ENCODE measurements around the gene L1CAM. TPM values are rescaled to one million over a fixed set of nuclear protein-coding genes. Genes with fewer than 3 reads are reported as not detected.

The L1CAM gene
- total RNA-seq, 1 experiment from 2014 or later: 819 TPM

DNA sequence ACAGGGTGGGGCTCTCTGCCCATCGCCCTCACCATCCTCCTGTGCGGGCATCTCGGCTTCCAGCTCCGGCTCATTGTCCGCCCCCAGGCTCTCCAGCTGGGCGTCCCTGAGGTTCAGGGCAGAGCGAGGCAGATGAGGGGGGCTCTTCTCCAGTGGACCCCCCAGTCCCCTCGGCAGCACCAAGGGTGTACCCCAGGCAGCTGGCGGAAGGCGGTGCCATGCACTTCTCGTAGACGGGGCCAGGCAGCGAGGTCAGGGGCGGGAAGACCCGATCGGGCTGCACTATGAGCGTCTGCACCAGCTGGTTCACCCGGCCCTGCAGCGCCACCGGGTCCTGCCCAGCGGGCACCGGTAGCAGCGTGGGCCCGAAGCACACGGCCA is 24.0 kb upstream of the L1CAM start:
- Histone ChIP-seq H3K9me3 (ENCODE audit: control insufficient read depth, insufficient read depth, low read depth, low read length) (no peaks in the 10 kb centered on the region), H3K4me1 (ENCODE audit: control insufficient read depth, insufficient read depth, low read length) (peaks cover 10% of the 10 kb centered on the region), H3K27me3 (ENCODE audit: control insufficient read depth, insufficient read depth, low read length) (no peaks in the 10 kb centered on the region), H3K36me3 (ENCODE audit: control insufficient read depth, insufficient read depth, low read length) (no peaks in the 10 kb centered on the region), H3K27ac (ENCODE audit: low read length) (no peak overlapping the region), H3K4me3 (ENCODE audit: low read depth in 2 of 2, low read length in 2 of 2) (no peak overlapping the region)
- CTCF ChIA-PET: interaction anchor here (0.6 to 3.1 kb wide), 3 partner anchors 13 to 104 kb away, joined by 3 to 24 read pairs (median 3); no protein-coding TSS in a partner anchor
- no TSS peak for BruUV-seq (replicated peaks)
- in situ Hi-C loops (cut with HindIII; ENCODE audit: low pct_unique_long_range_greater_than_20kb, low sequenced_read_pairs): no loop called here
- ATAC-seq (no peak), DNase-seq (ENCODE audit: low read depth, low spot score) (no peak)
- TF ChIP-seq SIN3A (IDR thresholded peaks at IDR 0.05; ENCODE audit: borderline replicate concordance, insufficient read depth, low read depth, low read length) (no peak), TCF7L2 (IDR thresholded peaks at IDR 0.05; ENCODE audit: low read depth, low read length) (no peak), POLR2AphosphoS5 (IDR thresholded peaks at IDR 0.05; ENCODE audit: low read depth, low read length) (no peak)
- TF ChIP-seq, protein P1, sequence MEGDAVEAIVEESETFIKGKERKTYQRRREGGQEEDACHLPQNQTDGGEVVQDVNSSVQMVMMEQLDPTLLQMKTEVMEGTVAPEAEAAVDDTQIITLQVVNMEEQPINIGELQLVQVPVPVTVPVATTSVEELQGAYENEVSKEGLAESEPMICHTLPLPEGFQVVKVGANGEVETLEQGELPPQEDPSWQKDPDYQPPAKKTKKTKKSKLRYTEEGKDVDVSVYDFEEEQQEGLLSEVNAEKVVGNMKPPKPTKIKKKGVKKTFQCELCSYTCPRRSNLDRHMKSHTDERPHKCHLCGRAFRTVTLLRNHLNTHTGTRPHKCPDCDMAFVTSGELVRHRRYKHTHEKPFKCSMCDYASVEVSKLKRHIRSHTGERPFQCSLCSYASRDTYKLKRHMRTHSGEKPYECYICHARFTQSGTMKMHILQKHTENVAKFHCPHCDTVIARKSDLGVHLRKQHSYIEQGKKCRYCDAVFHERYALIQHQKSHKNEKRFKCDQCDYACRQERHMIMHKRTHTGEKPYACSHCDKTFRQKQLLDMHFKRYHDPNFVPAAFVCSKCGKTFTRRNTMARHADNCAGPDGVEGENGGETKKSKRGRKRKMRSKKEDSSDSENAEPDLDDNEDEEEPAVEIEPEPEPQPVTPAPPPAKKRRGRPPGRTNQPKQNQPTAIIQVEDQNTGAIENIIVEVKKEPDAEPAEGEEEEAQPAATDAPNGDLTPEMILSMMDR (IDR thresholded peaks at IDR 0.05): no peak
- intact Hi-C loops (cut with micrococcal nuclease; ENCODE audit: unreplicated experiment): no loop called here
- POLR2A ChIA-PET: no interaction called here

DNA sequence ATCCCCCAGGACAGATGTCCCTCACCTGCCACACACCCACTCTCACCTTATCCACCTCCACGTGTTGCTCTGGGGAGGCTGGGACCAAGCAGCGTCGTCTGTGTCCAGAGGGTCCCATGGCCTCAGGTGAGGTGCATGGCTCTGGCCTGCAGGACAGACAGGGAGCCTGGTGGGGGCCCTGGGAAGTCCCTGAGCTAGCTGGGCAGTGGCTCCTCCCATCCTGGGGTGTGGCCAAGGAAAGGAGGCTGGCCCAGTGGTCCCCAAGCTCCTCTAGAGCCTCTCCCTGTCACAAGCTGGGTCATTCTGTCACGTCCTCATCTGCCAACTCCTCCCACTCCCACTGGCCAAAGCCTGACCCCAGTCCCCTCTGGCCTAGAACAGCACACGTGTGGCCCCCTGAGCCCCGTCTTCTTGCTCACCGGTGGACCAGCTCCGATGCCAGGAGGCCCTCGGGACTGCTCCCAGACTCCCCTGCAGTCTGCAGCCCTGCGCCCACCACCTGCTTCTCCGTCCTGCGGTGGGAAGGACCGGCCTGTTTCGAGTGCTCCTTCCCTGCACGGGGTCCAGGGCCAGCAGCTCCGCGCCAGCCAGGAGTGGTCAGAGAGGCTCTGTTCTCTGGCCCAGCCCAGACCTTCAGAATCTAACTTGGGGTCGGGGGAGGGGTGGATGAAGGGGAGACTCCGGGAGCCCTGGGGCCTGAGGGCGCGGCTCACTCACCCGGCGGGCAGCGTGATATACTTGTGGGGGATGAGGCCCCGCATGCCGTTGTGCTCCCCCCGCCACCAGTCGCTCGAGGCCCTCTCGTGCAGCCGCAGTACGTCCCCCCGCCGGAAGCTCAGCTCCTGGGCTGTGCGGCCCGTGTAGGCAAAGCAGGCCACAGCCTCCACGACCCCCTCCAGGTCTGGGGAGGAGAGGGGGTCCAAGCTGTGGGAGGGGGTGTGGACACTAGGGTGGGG is 23.3 kb upstream of the L1CAM start:
- ChIA-PET POLR2A (interaction anchor here (0.6 kb wide), 2 partner anchors 9 to 24 kb away, joined by 3 to 4 read pairs; no protein-coding TSS in a partner anchor), CTCF (interaction anchor here (0.6 to 3.1 kb wide), 3 partner anchors 13 to 38 kb away, joined by 3 to 24 read pairs (median 8); no protein-coding TSS in a partner anchor)
- Histone ChIP-seq H3K27me3 (ENCODE audit: control insufficient read depth, insufficient read depth, low read length) (no peaks in the 10 kb centered on the region), H3K27ac (ENCODE audit: low read length) (0 out of 2 replicates have a peak overlapping the region, but pooled peaks have one; percentile 1), H3K9me3 (ENCODE audit: control insufficient read depth, insufficient read depth, low read depth, low read length) (no peaks in the 10 kb centered on the region), H3K4me3 (ENCODE audit: low read depth in 2 of 2, low read length in 2 of 2) (no peak overlapping the region), H3K36me3 (ENCODE audit: control insufficient read depth, insufficient read depth, low read length) (no peaks in the 10 kb centered on the region), H3K4me1 (ENCODE audit: control insufficient read depth, insufficient read depth, low read length) (peaks cover 16% of the 10 kb centered on the region)
- TF ChIP-seq SIN3A (IDR thresholded peaks at IDR 0.05; ENCODE audit: borderline replicate concordance, insufficient read depth, low read depth, low read length) (no peak), POLR2AphosphoS5 (IDR thresholded peaks at IDR 0.05; ENCODE audit: low read depth, low read length) (no peak), TCF7L2 (IDR thresholded peaks at IDR 0.05; ENCODE audit: low read depth, low read length) (no peak)
- TF ChIP-seq, protein P2, sequence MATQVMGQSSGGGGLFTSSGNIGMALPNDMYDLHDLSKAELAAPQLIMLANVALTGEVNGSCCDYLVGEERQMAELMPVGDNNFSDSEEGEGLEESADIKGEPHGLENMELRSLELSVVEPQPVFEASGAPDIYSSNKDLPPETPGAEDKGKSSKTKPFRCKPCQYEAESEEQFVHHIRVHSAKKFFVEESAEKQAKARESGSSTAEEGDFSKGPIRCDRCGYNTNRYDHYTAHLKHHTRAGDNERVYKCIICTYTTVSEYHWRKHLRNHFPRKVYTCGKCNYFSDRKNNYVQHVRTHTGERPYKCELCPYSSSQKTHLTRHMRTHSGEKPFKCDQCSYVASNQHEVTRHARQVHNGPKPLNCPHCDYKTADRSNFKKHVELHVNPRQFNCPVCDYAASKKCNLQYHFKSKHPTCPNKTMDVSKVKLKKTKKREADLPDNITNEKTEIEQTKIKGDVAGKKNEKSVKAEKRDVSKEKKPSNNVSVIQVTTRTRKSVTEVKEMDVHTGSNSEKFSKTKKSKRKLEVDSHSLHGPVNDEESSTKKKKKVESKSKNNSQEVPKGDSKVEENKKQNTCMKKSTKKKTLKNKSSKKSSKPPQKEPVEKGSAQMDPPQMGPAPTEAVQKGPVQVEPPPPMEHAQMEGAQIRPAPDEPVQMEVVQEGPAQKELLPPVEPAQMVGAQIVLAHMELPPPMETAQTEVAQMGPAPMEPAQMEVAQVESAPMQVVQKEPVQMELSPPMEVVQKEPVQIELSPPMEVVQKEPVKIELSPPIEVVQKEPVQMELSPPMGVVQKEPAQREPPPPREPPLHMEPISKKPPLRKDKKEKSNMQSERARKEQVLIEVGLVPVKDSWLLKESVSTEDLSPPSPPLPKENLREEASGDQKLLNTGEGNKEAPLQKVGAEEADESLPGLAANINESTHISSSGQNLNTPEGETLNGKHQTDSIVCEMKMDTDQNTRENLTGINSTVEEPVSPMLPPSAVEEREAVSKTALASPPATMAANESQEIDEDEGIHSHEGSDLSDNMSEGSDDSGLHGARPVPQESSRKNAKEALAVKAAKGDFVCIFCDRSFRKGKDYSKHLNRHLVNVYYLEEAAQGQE (IDR thresholded peaks at IDR 0.05; ENCODE audit: insufficient read depth in 1 of 2, low read depth in 2 of 2, low read length in 1 of 2): no peak
- TF ChIP-seq, protein P1 (IDR thresholded peaks at IDR 0.05): no peak
- BruUV-seq (replicated peaks): no TSS peak
- DNase-seq (ENCODE audit: low read depth, low spot score): no peak
- peak; percentile 52 for ATAC-seq
- intact Hi-C loops (cut with micrococcal nuclease; ENCODE audit: unreplicated experiment) (no loop called here), in situ Hi-C loops (cut with HindIII; ENCODE audit: low pct_unique_long_range_greater_than_20kb, low sequenced_read_pairs) (no loop called here)

Data from Panc1 (cell line).